ENCODE data around the gene NEK6. TPM values are rescaled to one million over a fixed set of nuclear protein-coding genes. Genes with fewer than 3 reads are reported as not detected.

NEK6 gene
- polyA plus RNA-seq, 3 donors = 15.8 to 24.6 (median 18.3) TPM

DNA sequence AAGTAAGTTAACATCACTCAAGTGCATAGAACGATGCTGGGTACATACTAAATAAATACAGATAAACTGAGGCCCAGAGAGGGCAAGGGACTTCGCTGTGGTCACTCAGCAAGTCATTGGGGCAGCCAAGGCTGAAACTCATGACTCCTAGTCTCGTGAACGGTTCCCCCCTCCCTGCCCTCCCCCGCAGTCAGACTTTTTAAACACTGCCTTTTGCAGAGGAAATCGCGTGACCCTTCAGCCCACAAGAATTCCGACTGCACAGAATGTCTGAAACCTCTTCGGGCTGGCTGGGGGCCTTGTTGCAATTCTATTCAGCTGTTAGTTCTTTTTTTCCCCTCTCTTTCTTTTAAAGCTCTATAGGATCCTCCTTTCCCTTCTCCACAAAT is 28.1 kb downstream of the NEK6 start:
- 21 to 63% (median 24%) methylated on average over 9 of the region's 9 CpGs for WGBS, 3 donors
- H3K27ac ChIP-seq (ENCODE audit: low read depth, low read length) = no peak overlapping the region

GRCh38 chr9:124286292-124286931 is 28.7 kb downstream of the NEK6 start:
- H3K27ac ChIP-seq (ENCODE audit: low read depth, low read length) = no peak overlapping the region
- 52 to 79% (median 56%) methylated on average over 14 of the region's 14 CpGs for WGBS, 3 donors

DNA sequence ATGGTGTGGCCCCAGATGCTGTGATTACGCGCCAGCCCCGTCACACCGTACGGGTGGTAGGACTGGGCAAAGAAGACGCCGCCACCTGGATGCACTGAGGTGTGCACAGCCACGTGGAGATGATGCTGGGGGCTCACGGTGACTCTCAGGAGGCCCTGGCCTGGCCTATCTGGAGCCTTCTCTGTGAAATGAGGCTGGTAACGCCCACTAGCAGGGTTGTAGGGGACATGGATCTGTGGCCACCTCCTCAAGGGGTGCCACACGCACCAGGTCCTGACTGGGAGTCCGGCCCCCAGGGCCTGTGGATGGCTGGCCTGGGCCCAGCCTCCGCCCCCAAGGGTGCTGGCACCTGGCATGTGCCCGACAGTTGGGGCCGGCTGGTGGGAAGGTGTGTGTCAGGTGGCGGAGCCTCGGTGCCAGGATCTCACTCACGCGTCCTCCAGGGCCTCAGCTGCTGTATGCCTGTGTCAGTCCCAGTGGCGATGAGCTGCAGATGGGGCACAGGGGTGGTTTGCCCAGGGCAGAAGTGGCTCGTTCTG is 32.4 kb downstream of the NEK6 start:
- H3K27ac ChIP-seq (ENCODE audit: low read depth, low read length) = no peak overlapping the region
- 59 to 73% (median 70%) methylated on average over 21 of the region's 21 CpGs for WGBS, 3 donors

DNA sequence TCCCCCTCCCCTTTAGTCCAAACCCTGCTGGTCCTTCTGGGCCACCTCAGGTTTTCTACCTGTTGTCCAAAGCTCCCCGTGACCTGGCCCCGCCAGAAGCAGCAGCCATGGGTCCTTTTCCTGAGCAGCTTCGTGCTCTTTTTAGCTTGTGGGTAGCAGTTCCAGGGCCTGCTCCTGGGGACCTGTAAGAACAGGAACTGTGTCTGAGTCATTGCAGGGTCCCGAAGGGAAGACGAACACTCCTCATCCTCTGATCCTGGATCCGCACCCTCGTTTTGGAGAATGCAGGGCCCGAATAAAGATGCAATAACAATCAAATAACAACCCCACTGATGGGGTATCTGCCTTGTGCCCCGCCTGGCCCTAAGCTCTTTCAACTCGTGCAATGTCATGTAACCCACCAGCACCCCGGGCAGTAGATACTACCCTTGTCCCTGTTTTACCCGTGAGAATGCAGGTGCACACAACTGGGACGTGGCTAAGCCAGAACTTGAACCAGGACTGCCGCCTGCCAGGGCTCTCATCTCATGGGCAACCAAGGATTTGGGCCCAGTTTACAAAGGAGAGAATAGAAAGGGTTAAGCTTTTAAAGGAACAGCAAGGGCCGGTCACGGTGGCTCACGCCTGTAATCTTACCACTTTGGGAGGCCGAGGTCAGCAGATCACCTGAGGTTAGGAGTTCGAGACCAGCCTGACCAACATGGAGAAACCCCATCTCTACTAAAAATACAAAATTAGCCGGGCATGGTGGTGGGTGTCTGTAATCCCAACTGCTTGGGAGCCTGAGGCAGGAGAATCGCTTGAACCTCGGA is 33.2 kb downstream of the NEK6 start:
- WGBS, 3 donors = 59 to 83% (median 64%) methylated on average over 22 of the region's 22 CpGs
- H3K27ac ChIP-seq (ENCODE audit: low read depth, low read length) = no peak overlapping the region

GRCh38 chr9:124291801-124292396 is 34.1 kb downstream of the NEK6 start:
- no peak overlapping the region for H3K27ac ChIP-seq (ENCODE audit: low read depth, low read length)
- 34 to 77% (median 42%) methylated on average over 11 of the region's 11 CpGs for WGBS, 3 donors

GRCh38 chr9:124292696-124293593 is 35.2 kb downstream of the NEK6 start:
- 73 to 86% (median 80%) methylated on average over 12 of the region's 12 CpGs for WGBS, 3 donors
- H3K27ac ChIP-seq (ENCODE audit: low read depth, low read length) = no peak overlapping the region

DNA sequence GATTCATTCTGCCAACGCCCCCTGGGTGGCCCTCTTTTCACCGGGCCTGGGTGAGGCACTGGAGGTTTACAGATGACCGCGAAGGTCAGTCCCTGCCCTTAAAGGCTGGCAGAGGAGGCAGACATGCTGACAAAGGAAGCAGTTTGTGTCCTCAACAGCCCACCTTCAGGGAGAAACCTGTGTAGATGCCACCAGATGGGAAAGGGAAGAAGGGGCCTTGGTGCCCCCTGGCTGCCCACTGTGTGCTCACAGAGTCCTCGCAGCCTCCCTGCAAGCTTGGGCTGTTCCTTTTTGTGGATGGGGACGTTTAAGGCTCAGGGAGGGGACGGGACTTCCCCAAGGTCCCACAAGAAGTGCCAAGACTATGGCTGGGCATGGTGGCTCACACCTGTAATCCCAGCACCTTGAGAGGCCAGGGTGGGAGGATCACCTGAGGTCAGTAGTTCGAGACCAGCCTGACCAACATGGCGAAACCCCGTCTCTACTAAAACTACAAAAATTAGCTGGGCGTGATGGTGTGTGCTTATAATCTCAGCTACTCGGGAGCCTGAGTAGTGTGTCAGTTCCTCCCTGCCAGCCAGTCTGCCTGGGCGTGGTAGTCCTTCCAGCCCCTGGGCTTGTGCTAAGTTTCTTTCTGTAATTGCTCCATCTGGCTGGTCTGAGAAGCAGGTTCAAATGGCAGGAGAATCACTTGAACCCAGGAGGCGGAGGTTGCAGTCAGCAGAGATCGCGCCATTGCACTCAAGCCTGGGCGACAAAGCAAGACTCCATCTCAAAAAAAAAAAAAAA is 36.2 kb downstream of the NEK6 start:
- no peak overlapping the region for H3K27ac ChIP-seq (ENCODE audit: low read depth, low read length)
- WGBS, 3 donors = 70 to 89% (median 70%) methylated on average over 17 of the region's 17 CpGs

- H3K27ac ChIP-seq (ENCODE audit: low read depth, low read length) = no peak overlapping the region
- 54 to 72% (median 60%) methylated on average over 18 of the region's 18 CpGs for WGBS, 3 donors
Observed at GRCh38 chr9:124295159-124295794, 37.5 kb downstream of the NEK6 start.

DNA sequence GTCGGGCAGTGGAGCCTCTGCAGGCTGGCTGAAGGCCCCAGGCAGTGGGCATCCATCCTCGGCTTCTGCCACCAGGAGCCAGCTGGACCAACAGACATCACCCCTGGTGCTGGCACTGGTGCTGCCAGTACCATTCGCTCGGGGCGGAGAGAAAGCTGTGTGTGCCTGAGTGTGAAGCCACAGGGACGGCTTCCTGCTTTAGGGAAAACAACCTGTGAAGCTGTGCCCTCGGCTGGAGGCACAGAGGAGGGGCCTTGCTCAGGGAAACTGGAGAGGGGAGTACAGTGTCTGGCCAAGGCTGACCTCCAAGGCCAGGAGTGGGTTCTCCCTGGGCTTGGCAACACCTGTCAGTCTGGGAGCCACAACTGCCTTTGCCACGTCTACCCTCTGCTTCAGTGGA is 38.3 kb downstream of the NEK6 start:
- WGBS, 3 donors = 51 to 74% (median 59%) methylated on average over 8 of the region's 8 CpGs
- H3K27ac ChIP-seq (ENCODE audit: low read depth, low read length) = no peak overlapping the region

- WGBS, 3 donors = 67 to 83% (median 82%) methylated on average over 14 of the region's 14 CpGs
- H3K27ac ChIP-seq (ENCODE audit: low read depth, low read length) = no peak overlapping the region
Observed at GRCh38 chr9:124296796-124297550, 39.2 kb downstream of the NEK6 start.

DNA sequence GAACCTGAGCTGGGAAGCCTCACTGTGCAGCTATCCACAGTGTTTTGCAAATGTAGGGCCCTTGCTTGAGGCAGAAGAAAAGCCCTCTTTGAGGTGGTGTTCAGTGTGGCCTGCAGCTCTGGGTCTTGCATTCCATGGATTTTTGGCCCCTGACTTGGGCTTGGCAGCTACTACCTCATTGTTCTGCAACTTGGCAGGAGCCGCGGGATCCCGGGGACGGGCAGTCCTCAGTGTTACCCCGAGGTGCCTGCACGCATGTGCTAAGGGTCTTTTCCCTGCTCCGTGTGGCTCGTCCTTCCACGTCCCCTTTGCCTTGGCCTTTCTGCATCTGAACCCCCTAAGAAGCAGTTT is 39.8 kb downstream of the NEK6 start:
- 31 to 52% (median 45%) methylated on average over 9 of the region's 9 CpGs for WGBS, 3 donors

DNA sequence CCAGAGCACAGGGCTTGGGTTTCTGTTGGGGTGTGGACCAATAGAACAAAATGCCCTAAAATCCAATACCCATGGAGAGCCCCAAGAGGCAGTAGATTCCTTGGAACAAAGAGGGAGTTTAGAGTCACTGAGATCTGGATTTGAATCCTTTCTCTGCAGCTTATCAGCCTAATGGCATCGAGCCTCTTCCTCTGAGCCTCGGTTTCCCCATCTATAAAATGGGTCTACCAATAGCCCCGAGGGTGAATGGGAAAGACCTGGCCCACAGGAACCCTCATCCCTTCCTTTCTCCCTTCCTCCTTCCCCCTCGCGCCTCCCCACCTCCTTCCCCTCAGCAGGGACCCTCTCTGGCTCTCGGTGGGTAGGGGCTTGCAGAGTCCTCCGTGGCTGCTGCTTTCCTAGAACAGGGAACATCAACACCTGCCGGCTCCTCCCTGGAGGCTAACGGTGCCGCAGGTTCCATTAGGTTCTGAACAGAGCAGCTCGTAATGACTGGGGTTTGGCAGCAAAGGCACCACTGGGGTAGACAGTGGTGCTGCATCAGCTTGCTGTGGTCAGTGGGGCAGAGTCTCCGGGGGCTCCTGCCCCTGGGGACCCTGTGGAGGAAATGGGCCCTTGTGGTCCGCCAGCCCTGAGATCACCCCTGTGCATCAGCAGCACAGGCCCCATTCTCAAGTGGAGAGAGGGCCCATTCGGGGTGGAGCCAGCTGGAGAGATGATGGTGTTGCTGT is 40.3 kb downstream of the NEK6 start:
- 76 to 94% (median 80%) methylated on average over 14 of the region's 14 CpGs for WGBS, 3 donors
- no peak overlapping the region for H3K27ac ChIP-seq (ENCODE audit: low read depth, low read length)

More for the DNA sequence above, 39.8 kb downstream of the NEK6 start:
- H3K27ac ChIP-seq (ENCODE audit: low read depth, low read length) = no peak overlapping the region

DNA sequence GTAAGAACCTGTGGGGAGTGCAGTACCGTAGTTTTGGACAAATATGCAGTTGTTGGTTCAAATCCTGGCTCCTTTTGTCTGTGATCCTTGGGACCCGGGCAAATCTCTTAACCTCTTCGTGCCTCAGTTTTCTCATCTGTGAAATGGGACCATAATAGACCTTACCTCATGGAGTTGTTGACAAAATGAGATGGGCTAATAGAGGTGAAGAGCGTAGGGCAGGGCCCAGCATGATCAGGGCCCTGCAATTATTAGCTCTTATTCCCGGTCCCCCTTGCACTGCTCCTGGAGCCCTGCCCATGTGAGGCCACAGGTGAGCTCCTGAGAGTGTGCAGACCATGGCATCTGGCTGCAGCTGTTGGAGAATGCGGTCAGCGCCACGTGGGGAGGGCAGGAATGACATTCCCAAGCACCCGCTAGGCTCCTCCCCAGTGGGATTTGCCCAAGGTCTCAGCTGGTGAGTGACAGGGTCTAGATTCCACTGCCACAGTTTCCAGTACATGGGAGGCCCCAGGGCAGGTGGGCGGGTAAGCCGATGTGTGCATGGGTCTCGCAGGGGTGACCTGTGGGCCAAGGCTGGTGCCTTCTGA is 41.0 kb downstream of the NEK6 start:
- H3K27ac ChIP-seq (ENCODE audit: low read depth, low read length) = no peak overlapping the region
- 65 to 93% (median 92%) methylated on average over 12 of the region's 12 CpGs for WGBS, 3 donors

DNA sequence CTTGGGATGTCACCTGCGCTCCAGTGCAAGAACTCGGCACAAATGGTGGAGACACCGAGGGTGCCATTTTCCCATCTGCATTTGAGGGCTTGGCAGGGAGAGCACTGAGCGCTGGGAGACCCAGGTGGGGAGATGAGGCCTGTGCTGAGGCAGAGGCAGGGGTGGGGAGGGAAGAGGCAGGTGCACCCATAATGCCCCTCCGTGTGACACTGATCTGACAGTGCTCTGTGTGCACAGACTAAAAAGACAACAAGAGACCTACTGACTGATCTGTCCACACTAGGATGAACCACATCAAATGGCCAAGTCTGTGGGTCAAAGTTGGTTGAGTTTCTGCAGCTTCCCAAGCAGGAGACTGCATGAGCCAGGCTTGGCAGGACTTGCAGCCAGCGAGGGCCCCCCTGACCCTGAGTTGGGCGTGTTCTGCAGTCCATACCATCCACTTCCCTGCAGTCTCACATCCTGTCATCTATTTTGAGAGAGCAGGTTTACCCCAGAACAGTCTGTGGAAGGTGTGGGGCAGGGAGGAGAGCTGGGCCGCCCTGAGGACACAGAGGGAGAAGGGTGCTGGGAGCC is 41.9 kb downstream of the NEK6 start:
- WGBS, 3 donors = 76 to 89% (median 82%) methylated on average over 8 of the region's 8 CpGs
- no peak overlapping the region for H3K27ac ChIP-seq (ENCODE audit: low read depth, low read length)

GRCh38 chr9:124300312-124300711 is 42.6 kb downstream of the NEK6 start:
- 77 to 83% (median 80%) methylated on average over 11 of the region's 11 CpGs for WGBS, 3 donors
- H3K27ac ChIP-seq (ENCODE audit: low read depth, low read length) = no peak overlapping the region
